Stimulated activated CD8-positive, alpha-beta memory T cell treated with anti-CD3 and anti-CD28 coated beads, Interleukin-12 subunit alpha, Interleukin-12 subunit beta, amount 100 ng/mL, for 4 hours (primary cell): Measurements from ENCODE around the gene ADCY9.
"Not testable (repeated sequence)": the region's sequence is repeated elsewhere in the genome, so short reads cannot be mapped to it uniquely, and the experiment has no call there.

Experiments
- DNase-seq: peaks from one replicate; pipeline ENCODE4 v3.0.0-alpha.2; 2020; ENCODE audit warnings: low read depth

The ADCY9 gene

GRCh38 chr16:4093495-4094126, 22.6 kb downstream of the ADCY9 start:
- DNase-seq, result no peak

DNA sequence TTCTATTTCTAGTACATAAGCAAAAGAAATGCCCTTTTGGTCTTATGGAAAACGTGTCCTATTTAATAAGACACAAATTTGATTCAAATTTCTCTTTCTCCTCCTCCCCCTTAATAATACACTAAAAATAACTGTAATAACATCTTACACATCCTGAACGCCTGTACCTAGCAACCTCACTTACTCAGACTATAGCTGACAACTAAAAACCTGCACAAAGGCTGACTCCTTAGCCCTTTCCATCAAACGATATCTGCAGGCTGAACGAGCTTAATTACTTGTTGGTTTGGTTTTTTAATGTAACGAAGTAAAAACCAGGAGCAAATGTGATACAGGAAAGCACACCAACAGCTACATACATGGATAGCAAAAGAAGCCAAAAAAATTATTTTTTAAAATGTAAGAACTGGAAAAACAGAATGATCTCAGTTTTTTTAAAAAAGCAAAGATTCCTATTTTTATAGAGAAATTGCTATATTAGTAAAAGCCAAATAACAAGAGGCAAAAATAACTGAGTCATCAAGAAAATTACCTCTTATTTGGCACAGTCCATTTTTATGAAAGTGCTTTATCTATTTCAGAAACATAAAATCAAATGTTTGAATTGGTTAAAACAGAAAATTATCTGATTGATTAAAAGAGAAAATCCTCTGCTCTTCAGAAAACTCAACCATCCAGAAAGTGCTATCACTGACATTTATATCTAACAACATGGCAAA, 23.5 kb downstream of the ADCY9 start:
- DNase-seq, result no peak

GRCh38 chr16:4091240-4092012, 24.8 kb downstream of the ADCY9 start:
- DNase-seq, result no peak

GRCh38 chr16:4090351-4090851, 25.8 kb downstream of the ADCY9 start:
- DNase-seq, result no peak

DNA sequence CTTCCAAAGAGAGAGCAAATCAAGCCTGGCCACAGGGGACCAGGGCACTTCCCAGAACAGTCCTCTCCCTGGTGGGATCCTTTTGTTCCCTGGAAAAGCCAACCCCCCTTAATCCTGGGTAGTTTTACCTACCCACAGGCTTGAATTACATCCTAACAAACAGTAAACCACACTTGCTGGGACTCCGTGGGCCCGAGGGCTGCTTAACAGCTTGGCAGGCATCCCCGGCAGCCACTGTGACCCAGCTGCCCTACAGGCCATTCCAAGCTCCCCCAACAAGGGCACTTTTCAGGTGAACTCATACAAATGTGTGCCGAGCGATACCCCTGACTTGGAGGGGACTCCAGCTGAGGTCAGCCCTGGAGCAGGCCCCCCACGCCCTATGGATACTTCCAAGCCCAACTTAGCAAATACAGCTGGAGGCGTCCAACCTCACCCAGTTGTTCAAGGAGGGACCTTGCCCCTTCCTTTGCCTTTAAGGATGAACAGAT, 26.4 kb downstream of the ADCY9 start:
- DNase-seq, result no peak

DNA sequence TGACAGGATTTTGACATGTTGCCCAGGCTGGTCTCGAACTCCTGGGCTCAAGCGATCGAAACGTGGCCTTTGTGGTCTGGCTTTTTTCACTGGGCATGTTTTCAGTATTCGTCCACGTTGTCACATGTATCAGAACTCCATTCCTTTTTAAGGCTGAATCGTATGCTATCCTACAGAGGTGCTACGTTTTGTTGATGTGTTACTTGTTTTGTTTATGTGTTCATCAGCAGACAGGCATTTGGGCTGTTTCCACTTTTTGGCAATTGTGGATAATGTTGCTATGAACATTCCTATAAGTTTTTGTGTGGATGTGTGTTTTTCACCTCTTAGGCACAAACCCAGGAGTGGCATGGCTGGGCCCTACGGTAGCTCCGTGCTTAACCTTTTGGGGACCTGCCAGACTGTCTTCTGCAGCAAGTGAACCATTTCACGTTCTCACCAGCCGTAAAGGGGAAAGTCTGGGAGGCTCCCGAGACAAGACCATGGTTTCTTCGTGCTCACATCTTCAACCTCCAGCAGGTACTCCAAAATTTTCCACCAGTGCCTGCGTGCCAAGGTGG, 26.9 kb downstream of the ADCY9 start:
- DNase-seq, result no peak

DNA sequence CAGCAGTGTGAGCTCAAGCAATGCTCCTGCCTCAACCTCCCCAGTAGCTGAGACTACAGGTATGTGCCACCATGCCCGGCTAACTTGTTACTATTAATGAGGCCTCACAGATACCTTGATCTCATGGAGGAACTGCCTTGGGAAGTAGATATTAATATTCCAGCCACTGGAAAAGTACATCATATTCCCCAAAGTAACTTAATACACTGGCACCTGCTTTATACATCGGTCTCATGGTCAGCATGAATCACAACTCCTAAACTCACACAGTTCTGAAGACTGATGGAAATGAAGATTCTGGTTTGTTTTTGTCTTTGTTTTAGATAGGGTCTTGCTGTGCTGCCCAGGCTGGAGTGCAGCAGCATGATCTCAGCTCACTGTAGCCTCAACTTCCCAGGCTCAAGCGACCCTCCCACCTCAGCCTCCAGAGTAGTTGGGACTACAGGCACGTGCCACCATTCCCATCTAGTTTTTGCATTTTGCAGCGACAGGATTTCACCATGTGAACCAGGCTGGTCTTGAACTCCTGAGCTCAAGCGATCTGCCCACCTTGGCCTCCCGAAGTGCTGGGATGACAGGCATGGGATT, 28.2 kb downstream of the ADCY9 start:
- no peak for DNase-seq

GRCh38 chr16:4087099-4087885, 28.9 kb downstream of the ADCY9 start:
- DNase-seq, result no peak

DNA sequence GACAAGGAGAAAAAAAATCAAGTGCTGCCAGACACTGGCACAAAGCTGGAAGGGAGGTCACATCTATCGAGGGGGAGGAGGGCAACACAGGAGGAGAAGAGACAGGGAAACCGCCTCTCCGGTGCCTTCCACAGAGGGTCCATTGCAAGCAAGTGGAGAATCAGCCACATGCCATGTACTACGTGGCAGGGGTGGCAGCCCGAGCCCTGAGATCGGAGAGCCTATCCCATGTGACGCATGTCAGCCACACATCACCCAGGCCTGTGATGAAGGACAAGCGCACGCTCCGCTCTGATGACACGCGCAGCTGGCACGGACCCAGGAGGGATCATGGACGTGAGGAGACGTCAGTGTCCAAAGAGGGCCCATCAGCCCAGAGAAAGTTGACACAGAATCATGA, 30.1 kb downstream of the ADCY9 start:
- DNase-seq, result no peak

GRCh38 chr16:4085405-4085970, 30.8 kb downstream of the ADCY9 start:
- DNase-seq, result no peak

- DNase-seq, result no peak
Measured at GRCh38 chr16:4083347-4083870, 32.8 kb downstream of the ADCY9 start.

- no peak for DNase-seq
Measured at GRCh38 chr16:4082474-4083044, 33.7 kb downstream of the ADCY9 start.

DNA sequence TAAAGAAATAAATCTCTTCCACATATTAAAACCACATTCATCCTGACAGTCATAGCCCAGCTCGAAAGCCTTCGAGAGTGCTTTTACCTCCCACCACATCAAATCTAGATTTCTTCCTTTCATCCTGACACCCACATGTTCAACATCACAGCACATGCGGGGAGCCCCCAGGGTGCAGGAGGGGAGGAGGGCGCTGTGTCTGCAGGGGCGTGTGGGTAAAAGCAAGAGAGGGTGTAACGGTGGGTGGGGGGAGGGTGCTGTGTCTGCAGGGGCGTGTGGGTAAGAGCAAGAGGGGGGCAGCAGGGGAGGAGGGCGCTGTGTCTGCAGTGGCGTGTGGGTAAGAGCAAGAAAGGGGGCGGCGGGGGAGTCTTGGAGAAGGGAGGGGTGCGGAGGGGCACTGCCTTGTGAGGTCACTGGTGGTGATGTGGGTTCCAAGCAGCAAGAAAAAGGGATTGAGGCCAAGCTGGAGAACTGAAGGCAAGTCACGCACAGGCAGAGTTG, 34.7 kb downstream of the ADCY9 start:
- DNase-seq, result peak; percentile 31

DNA sequence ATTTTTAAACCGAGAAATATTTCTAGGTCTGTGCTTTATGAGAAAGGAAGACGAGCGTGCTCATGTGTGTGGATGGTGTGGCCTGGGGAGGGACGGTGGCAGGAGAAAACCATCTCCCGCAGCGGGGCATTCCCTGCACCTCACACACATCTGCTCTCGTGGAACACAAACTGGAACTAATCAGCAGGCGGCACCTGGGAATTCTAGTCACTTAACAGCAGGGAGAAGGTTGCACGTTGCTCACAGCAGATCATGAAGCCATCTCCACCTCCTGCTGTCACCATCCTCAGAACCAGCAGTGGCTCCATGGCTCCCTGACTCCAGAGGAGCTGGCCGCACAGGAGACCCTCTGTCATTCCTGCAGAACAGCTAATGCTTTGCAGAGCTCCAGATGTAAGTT, 35.2 kb downstream of the ADCY9 start:
- DNase-seq, result no peak

DNA sequence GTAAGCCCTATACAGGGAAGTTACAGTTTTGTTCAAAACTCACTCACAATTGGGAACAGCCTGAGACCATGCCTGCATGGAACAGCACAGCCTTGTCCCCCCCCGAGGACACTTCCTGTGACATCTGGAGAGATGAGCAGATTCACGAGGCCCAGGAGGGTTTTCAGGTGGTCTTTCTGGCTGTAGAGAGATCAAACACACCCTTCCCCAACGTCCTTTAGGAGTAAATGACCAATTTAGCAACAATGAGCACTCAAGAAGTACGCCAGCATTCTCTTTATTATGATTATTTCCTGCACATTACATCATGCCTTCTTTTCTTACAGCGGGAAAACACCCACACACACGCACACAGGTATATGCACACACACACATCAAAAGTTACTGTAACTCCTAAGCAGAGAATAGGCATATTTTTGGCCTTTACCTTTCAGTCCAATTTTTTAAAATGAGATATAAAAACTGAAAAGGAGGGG, 39.0 kb downstream of the ADCY9 start:
- DNase-seq, result no peak

DNA sequence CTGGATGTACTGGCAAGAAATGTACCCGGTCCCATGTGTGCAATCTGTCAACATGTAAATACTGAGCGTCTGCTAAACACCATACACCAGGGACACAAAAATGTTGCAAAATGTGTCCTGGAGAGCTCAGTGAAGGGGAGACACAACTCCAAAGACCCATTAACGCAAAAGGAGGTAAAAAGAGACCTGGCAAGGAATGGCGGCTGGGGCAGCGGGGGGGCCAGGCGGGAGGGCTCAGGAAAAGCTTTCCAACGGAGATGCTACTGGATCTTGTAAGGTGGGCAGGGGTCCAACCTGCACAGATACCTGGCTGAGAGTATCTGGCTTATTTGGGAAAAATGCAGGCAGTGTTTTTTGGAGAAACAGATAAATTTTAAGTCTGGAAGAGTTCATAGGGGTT, 40.7 kb downstream of the ADCY9 start:
- DNase-seq, result no peak

- DNase-seq, result not testable (repeated sequence)
Measured at GRCh38 chr16:4073150-4073549, 43.1 kb downstream of the ADCY9 start.

DNA sequence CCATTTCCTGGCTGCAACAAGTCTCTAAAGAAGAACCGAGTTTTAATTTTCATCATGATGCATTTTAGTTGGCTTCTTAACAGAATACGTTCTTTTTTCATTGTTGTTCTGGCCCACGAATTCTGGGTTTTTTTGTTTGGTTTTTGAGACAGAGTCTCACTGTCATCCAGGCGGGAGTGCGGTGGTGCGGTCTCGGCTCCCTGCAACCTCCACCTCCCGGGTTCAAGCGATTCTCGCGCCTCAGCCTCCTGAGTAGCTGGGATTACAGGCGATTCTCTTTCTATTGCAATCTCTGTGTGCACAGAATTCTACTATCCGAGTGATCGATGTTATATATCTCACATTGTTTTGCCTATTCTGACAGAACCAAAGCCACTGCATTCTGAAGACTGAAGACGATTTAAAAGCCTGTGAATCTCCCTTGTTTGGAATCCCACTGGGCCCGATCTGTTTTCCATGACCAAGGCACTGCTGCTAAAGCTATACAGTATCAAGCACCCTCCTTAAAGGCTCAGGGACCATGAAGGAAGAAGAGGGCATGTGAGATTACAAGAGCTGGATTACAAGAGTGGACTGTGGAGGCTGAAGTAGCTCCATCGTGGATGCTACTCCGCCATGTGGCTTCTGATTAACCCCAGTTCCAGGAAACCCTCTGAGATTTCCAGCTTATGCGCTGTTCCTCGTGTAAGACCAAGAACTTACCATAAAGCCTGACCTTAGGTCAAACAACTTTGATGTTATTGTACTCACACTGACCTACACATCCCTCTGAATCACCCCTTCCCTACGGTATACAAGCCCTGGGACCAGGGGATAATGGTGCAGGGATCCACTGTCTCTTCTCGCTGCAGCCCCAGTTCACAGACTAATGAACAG, 44.3 kb downstream of the ADCY9 start:
- DNase-seq, result no peak

- no peak for DNase-seq
Measured at GRCh38 chr16:4070936-4071335, 45.3 kb downstream of the ADCY9 start.
